Measurements from ENCODE around the gene ABCB4. TPM values are rescaled to one million over a fixed set of nuclear protein-coding genes. Genes with fewer than 3 reads are reported as not detected.

The ABCB4 gene
- total RNA-seq = 1 to 10 TPM in 2 of 3 donors, under 1 TPM in 1; 0.33 to 2.8 (median 1.3) TPM

DNA sequence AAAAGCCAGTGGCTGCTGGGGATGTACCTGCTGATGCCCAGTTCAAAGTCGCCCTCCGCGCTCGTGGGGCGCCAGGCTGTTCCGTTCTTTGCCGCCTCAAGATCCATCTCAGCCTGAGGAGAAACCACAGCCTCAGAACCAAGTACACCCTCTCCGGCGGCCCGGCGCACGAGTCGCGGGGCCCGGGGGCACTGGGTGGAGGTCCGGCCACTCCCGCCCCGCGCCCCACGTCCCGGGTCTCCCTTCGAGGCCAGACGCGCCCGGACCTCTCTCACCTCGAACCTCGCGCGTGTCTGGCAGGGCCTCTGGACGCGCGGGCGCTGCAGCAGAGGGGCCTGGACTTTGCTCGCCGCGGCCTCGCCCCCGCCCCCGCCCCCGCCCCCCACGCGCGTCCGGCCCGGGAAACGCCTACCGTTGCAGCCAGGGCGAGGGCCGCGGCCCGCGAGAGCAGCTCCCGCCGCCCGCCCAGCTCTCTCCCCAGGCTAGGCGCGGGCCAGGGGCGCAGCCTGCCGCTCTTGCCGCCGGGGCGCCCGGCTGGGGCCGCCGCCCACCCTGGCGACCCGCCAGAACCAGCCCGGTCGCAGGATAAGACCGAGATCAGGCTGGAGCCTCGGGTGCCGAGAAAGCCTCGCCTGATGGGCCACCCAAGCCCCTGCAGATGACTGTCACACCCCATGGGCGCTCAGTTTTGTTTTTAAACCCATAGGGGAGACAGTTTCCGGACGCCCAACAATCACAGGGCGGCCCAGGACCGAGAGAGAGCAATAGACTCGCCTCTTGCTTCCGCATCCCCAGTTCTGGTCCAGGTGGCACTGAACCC lies at the start of gene ABCB4:
Gene ABCB4 (minus strand): TSS at position 322 of the 820 bp plus-strand sequence. CDS start 215 bp downstream, at position 107.
- TF ChIP-seq POLR2A (IDR thresholded peaks at IDR 0.05) (no peak), POLR2AphosphoS5 (IDR thresholded peaks at IDR 0.05) (no peak)
- TF ChIP-seq, protein P1, sequence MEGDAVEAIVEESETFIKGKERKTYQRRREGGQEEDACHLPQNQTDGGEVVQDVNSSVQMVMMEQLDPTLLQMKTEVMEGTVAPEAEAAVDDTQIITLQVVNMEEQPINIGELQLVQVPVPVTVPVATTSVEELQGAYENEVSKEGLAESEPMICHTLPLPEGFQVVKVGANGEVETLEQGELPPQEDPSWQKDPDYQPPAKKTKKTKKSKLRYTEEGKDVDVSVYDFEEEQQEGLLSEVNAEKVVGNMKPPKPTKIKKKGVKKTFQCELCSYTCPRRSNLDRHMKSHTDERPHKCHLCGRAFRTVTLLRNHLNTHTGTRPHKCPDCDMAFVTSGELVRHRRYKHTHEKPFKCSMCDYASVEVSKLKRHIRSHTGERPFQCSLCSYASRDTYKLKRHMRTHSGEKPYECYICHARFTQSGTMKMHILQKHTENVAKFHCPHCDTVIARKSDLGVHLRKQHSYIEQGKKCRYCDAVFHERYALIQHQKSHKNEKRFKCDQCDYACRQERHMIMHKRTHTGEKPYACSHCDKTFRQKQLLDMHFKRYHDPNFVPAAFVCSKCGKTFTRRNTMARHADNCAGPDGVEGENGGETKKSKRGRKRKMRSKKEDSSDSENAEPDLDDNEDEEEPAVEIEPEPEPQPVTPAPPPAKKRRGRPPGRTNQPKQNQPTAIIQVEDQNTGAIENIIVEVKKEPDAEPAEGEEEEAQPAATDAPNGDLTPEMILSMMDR (IDR thresholded peaks at IDR 0.05) = no peak
- Histone ChIP-seq H3K4me1 (no peaks in the 10 kb centered on the region), H3K4me3 (peak within 1 kb of the TSS; percentile 50 to 66 (median 55)), H3K36me3 (no peaks in the 10 kb centered on the region), H3K27ac (no peak within 1 kb of the TSS), H3K9me3 (no peaks in the 10 kb centered on the region), H3K27me3 (peaks cover 0 to 11% of the 10 kb centered on the region in 2 donors)
- no peak for DNase-seq (ENCODE audit: low spot score in 2 of 2)
- intact Hi-C loops (cut with DNase I; ENCODE audit: low total_unique reads) = no loop called here

DNA sequence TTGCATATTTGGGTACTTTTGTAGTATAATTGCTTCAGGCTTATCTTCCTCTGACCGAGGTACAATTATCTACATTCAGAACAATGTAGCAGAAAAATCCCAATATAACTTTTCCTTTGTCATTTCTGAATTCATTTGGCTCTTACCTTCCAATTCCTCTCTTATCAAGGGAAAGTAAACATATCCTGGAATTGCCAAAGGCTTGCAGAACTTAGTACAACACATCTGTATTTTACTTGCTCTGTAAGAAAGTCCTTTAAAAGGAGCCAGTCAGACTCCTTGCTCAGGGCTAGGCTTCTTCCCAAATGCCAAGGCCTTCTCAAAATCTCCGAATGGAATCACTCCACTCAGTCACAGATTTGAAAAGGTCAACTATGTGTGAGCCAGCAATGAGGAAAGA lies 43.3 kb upstream of the ABCB4 start:
- intact Hi-C loops (cut with DNase I; ENCODE audit: low total_unique reads) = no loop called here
- Histone ChIP-seq H3K4me3 (no peak overlapping the region), H3K36me3 (no peaks in the 10 kb centered on the region), H3K27me3 (no peaks in the 10 kb centered on the region), H3K9me3 (no peaks in the 10 kb centered on the region), H3K4me1 (no peaks in the 10 kb centered on the region), H3K27ac (no peak overlapping the region)
- DNase-seq (ENCODE audit: low spot score in 2 of 2) = no peak
- TF ChIP-seq POLR2AphosphoS5 (IDR thresholded peaks at IDR 0.05) (no peak), POLR2A (IDR thresholded peaks at IDR 0.05) (no peak)
- TF ChIP-seq, protein P1 (IDR thresholded peaks at IDR 0.05) = no peak

- Histone ChIP-seq H3K4me3 (no peak overlapping the region), H3K9me3 (no peaks in the 10 kb centered on the region), H3K27me3 (no peaks in the 10 kb centered on the region), H3K27ac (no peak overlapping the region), H3K36me3 (no peaks in the 10 kb centered on the region), H3K4me1 (no peaks in the 10 kb centered on the region)
- TF ChIP-seq, protein P1 (IDR thresholded peaks at IDR 0.05) = no peak
- TF ChIP-seq POLR2AphosphoS5 (IDR thresholded peaks at IDR 0.05) (no peak), POLR2A (IDR thresholded peaks at IDR 0.05) (no peak)
- intact Hi-C loops (cut with DNase I; ENCODE audit: low total_unique reads) = no loop called here
- no peak for DNase-seq (ENCODE audit: low spot score in 2 of 2)
Measured at GRCh38 chr7:87517891-87518290, 42.4 kb upstream of the ABCB4 start.

DNA sequence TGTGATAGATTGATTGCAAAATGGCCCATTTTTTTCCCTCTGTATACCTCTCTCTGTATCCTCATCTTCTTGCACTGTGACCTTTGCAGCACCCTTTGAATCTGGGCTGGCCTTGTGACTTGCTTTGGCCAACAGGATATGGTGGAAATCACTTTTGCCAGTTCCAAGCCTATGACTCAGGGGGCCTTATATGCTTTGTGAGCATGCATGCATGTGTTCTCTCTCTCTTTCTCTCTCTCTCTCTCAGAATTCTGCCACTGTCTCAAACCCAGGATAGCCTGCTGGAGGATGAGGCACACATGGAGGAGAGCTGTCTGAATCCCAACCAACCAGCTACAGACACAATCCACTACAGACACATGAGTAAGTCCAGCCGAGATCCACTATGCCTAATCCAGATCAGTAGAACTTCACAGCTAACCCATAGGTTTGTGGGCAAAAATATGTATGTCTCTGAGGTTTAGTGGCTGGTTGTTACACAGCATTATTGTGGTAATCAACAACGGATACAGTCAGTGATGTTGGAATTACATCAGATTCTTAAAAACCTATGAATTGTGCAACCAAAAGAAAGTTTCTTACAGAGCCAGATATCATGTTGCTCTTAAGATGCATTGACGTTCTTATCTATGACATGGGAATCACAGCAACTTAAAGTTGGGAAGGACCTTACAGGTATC lies 41.8 kb upstream of the ABCB4 start:
- Histone ChIP-seq H3K9me3 (no peaks in the 10 kb centered on the region), H3K27me3 (no peaks in the 10 kb centered on the region), H3K36me3 (no peaks in the 10 kb centered on the region), H3K4me3 (no peak overlapping the region), H3K4me1 (no peaks in the 10 kb centered on the region), H3K27ac (no peak overlapping the region)
- no peak for DNase-seq (ENCODE audit: low spot score in 2 of 2)
- TF ChIP-seq POLR2AphosphoS5 (IDR thresholded peaks at IDR 0.05) (no peak), POLR2A (IDR thresholded peaks at IDR 0.05) (no peak)
- TF ChIP-seq, protein P1 (IDR thresholded peaks at IDR 0.05) = no peak
- intact Hi-C loops (cut with DNase I; ENCODE audit: low total_unique reads) = no loop called here

Data from breast epithelium (tissue), 4 donors.